Dendritic cell treated with granulocyte-macrophage colony-stimulating factor and Interleukin-4, amounts not matched to agents 40 ng/mL and 50 ng/mL, for 4 days (primary cell): ENCODE results near the gene CDK5RAP2.
A peak's percentile ranks its signal among the peaks of the same experiment; 100 is the strongest.
"Not testable (repeated sequence)": the region's sequence is repeated elsewhere in the genome, so short reads cannot be mapped to it uniquely, and the experiment has no call there.

Experiments
- H3K27ac Mint-ChIP-seq: one replicate; pipeline ENCODE4 v1.8.0; 2022; ENCODE audit warnings: mild to moderate bottlenecking, mixed read lengths
- H3K27me3 Mint-ChIP-seq: one replicate; pipeline ENCODE4 v1.8.0; 2022; ENCODE audit warnings: mild to moderate bottlenecking, mixed read lengths
- H3K36me3 Mint-ChIP-seq: one replicate; pipeline ENCODE4 v1.8.0; 2022; ENCODE audit warnings: low read depth, mixed read lengths
- H3K4me1 Mint-ChIP-seq: one replicate; pipeline ENCODE4 v1.8.0; 2022; ENCODE audit warnings: low read depth, mixed read lengths
- H3K4me3 Mint-ChIP-seq: one replicate; pipeline ENCODE4 v1.8.0; 2022; ENCODE audit warnings: mild to moderate bottlenecking, moderate library complexity, mixed read lengths
- H3K9me3 Mint-ChIP-seq: one replicate; pipeline ENCODE4 v1.8.0; 2022; ENCODE audit warnings: mixed read lengths
- intact Hi-C: fragments of 100-400 bp; cut with micrococcal nuclease; formaldehyde crosslinking; loops from one replicate; pipeline ENCODE4 v1.15.0; 2022

Gene CDK5RAP2

DNA sequence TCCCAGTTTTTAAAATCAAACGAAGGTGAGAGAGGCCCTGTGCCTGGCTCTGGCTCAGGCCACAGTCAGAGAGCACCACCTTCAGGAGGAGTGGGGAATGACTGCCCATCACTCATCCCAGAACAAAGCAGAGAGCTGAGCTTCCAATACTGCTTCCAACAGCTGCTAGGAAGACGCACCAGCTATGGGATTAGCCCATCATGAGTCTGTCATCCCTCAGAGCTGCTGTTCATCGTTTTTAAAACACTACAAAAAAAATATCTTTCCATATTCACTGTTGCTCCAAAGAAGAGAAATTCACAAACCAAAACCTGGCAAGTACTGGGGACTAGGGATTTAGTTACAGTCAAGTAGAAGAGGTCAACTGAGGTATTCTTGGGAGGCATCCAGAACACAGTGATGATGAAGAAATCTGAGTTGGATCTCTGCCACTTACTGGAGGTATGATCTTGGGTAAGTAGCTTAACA, 102.4 kb downstream of the CDK5RAP2 start:
- peaks cover 40% of the 10 kb centered on the region for H3K36me3 Mint-ChIP-seq
- no peaks in the 10 kb centered on the region for H3K9me3 Mint-ChIP-seq
- no peak overlapping the region for H3K27ac Mint-ChIP-seq

DNA sequence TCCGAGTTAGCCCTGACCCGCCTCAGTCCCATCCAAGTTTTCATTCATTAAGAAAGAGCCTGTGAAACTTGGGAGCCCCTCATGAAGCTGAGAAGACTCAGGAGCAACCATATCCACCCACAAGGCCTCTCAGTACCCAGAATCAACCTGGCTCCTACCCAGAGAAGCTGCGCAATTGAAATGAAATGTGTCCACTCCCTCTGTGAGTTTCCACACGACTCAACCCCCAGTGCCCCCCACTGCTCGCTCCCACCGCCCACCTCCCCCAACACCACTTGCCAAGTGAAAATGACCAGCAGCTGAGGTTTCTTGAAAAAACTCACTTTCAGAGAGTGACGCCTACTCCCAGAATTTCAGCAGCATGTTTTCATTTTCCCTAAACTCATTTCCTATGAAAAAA, 104.6 kb downstream of the CDK5RAP2 start:
- intact Hi-C loops, result loop anchor here (5.0 kb wide), 1 partner anchor 43 kb away; no protein-coding TSS in a partner anchor
- Mint-ChIP-seq H3K36me3 (peaks cover 57% of the 10 kb centered on the region), H3K4me1 (peaks cover 25% of the 10 kb centered on the region)

More for the DNA sequence above, 102.4 kb downstream of the CDK5RAP2 start:
- H3K4me3 Mint-ChIP-seq, result no peak overlapping the region
- H3K27me3 Mint-ChIP-seq, result no peaks in the 10 kb centered on the region
- intact Hi-C loops, result loop anchor here (1.0 to 5.0 kb wide), 2 partner anchors 45 to 516 kb away; no protein-coding TSS in a partner anchor
- peaks cover 31% of the 10 kb centered on the region for H3K4me1 Mint-ChIP-seq

DNA sequence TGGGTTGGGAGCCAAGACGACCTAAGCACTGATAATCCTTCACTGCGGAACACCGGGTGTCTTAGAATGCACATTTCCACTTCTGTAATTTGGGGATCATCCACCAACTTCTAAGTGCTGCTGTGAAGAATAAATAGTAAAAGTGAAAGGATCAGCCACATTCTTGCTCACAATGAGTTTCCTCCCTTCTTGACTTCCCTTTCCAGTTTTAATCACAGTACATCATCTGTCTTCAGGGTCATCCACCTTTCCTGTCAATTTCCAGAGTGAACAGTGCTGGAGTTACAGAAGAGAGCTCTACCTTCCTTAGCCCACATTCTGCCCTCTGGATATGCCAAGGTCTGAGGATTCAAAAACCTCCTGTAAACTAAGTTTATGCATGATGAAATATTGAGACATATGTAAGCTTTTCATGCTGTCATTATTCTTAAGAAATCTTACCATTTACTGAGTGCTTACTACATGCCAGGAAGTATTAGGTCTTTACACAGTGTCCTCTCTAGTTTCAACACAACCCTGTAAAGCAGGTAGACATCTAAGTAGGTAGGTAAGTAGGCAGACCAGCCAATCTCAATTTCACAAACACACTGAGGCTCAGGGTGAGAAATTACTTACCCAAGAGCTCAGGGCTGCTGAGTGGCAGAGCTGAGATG, 105.2 kb downstream of the CDK5RAP2 start:
- intact Hi-C loops, result loop anchor here (5.0 kb wide), 1 partner anchor 42 kb away; no protein-coding TSS in a partner anchor
- Mint-ChIP-seq H3K9me3 (no peaks in the 10 kb centered on the region), H3K4me1 (peaks cover 25% of the 10 kb centered on the region), H3K27me3 (no peaks in the 10 kb centered on the region), H3K27ac (no peak overlapping the region), H3K4me3 (no peak overlapping the region), H3K36me3 (peaks cover 63% of the 10 kb centered on the region)

More for the DNA sequence above, 104.6 kb downstream of the CDK5RAP2 start:
- H3K27me3 Mint-ChIP-seq, result no peaks in the 10 kb centered on the region
- no peak overlapping the region for H3K4me3 Mint-ChIP-seq
- H3K9me3 Mint-ChIP-seq, result no peaks in the 10 kb centered on the region
- peak overlapping the region; percentile 49 for H3K27ac Mint-ChIP-seq

DNA sequence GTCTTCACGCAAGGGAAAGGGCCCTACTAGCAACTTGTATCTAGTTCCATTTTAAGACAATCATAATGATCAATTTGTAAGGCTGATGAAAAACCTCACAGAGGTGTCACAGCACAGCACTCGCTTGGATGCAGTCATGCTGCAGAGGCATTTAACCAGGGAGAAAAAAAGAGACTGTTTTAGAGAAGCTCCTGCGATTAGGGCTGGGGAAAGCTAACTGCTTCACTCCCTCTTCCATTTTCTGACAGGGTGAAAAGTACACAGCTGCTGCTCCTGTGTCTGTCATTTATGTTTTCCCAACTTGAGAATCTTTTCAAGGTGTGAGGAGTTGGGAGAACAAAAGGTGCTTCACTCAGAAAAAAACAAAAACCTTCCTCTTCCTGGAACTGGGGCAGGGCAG, 106.4 kb downstream of the CDK5RAP2 start:
- no peaks in the 10 kb centered on the region for H3K9me3 Mint-ChIP-seq
- H3K36me3 Mint-ChIP-seq, result peaks cover 73% of the 10 kb centered on the region
- H3K27me3 Mint-ChIP-seq, result no peaks in the 10 kb centered on the region

DNA sequence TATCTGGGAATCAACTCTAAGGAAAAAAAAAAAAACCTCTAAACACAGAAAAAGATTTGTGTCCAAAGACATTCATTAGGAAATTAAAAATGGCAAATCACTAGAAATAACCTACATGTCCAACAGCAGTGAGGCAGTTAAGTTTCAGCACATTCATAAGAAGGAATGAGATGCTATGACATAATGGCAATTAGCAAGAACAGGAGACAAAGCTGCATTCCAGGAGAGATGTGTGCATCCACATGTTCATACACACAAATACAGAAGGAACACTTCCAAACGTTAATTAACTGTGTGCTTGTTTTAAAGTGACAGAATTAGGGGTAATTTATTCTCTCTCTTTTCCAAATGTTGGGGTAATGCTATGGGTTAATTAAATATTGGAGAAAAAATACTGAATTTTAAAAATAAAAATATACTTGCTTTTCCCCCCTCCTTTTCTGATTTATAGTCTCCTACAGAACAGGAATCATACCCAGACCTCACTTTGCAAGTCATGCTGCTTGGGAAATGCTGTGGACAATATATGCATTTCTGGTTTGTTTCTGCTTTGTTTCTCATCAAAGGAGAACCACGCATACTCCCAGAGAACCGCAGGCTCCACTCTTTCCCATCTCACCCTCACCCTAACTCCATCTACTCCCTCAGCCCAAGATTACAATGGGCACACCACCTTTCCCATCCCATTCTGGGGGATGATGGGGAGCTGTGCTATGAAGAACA, 114.1 kb downstream of the CDK5RAP2 start:
- peaks cover 14% of the 10 kb centered on the region for H3K4me1 Mint-ChIP-seq
- no peak overlapping the region for H3K27ac Mint-ChIP-seq
- H3K27me3 Mint-ChIP-seq, result no peaks in the 10 kb centered on the region
- no peaks in the 10 kb centered on the region for H3K9me3 Mint-ChIP-seq
- peaks cover 42% of the 10 kb centered on the region for H3K36me3 Mint-ChIP-seq
- intact Hi-C loops, result no loop called here
- no peak overlapping the region for H3K4me3 Mint-ChIP-seq

More for the DNA sequence above, 106.4 kb downstream of the CDK5RAP2 start:
- intact Hi-C loops, result no loop called here
- peaks cover 25% of the 10 kb centered on the region for H3K4me1 Mint-ChIP-seq
- H3K4me3 Mint-ChIP-seq, result no peak overlapping the region
- no peak overlapping the region for H3K27ac Mint-ChIP-seq

DNA sequence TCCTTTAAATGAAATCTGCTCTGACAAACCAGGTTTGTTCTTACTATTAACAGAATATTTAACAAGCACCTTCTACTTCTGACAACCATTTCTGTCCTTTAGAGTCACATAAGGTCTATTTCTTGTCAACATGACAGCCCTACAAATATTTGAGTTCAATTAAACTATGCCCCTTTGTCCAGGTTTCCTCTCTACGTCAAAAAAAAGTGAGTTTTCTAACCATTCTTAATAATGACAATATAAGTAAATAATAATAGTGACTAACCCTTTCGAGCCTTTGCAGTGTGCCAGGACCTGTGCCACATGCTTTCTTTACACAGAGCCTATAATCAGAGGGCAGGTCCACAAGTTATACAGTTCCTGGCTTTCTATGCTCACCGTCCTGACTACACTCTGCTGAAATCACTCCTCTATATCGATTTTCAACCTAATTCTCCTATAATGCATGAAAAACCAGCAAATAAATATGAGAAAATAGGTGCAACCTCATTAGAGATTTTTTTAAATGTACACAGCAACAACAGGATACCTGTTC, 115.0 kb downstream of the CDK5RAP2 start:
- Mint-ChIP-seq H3K36me3 (peaks cover 40% of the 10 kb centered on the region), H3K27ac (no peak overlapping the region), H3K4me1 (peaks cover 14% of the 10 kb centered on the region), H3K27me3 (no peaks in the 10 kb centered on the region), H3K9me3 (no peaks in the 10 kb centered on the region), H3K4me3 (no peak overlapping the region)
- intact Hi-C loops, result no loop called here

DNA sequence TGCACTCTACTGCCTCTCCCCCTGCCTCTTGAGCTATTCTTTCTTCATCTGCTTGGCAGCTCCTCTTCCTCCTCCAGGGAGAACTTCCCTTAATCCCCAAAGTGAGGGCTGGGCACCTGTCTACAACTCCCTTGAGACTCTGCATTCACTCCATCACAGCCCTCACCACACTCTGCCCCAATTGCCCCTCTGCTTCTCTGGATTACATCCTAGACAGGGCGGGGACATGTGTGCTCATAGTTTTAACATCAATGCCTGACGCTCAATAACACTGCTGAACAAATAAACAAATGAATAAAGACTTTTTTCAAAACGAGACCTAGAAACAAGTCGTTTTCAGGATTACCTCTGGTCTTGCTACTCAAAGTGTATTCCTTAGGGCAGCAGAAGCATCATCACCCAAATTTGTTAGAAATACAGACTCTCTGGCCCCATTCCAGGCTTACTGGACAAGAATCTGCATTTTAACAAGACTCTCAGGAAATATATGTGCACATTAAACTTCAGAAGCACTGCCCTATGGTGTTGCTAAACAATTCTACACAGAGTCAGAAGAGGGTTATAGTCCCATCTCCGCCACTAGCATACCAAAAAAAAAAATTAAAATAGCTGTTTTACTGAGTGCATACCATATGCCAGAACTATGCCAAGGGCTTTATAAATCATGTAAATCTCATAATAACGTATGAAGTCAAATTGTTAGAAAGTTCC, 115.6 kb downstream of the CDK5RAP2 start:
- peaks cover 38% of the 10 kb centered on the region for H3K36me3 Mint-ChIP-seq
- intact Hi-C loops, result no loop called here

DNA sequence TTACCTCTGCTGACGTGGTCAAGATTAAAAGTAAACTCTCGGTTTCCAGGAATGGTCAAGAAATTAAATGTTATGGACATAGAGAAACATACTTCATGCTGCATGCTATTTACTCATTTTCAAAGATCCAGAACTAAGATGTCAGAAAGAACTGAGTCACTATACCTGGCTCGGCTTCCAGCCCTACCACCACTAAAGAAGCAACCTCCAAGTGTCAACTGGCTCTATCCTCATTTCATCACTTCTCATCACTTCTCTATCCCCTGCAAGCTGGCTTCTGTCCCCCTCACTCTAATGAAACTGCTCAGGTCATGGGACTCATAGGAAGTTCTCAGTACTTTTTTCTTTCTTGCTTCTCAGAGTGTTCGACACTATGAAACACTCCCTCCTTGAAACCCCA, 116.2 kb downstream of the CDK5RAP2 start:
- Mint-ChIP-seq H3K27me3 (no peaks in the 10 kb centered on the region), H3K27ac (peak overlapping the region; percentile 1), H3K4me1 (peaks cover 14% of the 10 kb centered on the region), H3K9me3 (no peaks in the 10 kb centered on the region), H3K4me3 (no peak overlapping the region), H3K36me3 (peaks cover 37% of the 10 kb centered on the region)
- intact Hi-C loops, result no loop called here

More for the DNA sequence above, 115.6 kb downstream of the CDK5RAP2 start:
- Mint-ChIP-seq H3K27ac (peak overlapping the region; percentile 1), H3K27me3 (no peaks in the 10 kb centered on the region), H3K4me3 (no peak overlapping the region), H3K4me1 (peaks cover 14% of the 10 kb centered on the region), H3K9me3 (no peaks in the 10 kb centered on the region)

DNA sequence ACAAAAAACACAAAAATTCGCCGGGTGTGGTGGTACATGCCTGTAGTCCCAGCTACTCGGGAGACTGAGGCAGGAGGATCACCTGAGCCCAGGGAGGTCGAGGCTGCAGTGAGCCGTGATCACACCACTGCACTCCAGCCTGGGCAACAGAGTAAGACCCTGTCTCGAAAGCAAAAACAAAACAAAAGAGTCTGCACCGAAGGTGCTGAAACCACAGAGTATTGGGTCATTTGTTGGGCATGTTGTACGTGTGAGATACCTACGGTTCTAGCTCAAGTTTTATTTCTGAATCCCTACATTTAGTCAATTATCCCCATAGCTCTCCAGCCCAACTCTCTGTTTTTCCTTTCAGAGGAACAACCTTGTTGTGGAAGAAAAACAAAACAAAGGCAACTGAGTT, 118.3 kb downstream of the CDK5RAP2 start:
- intact Hi-C loops, H3K27ac Mint-ChIP-seq, H3K27me3 Mint-ChIP-seq, H3K4me3 Mint-ChIP-seq, H3K9me3 Mint-ChIP-seq: not testable (repeated sequence)
- Mint-ChIP-seq H3K4me1 (peaks cover 14% of the 10 kb centered on the region), H3K36me3 (peaks cover 45% of the 10 kb centered on the region)

DNA sequence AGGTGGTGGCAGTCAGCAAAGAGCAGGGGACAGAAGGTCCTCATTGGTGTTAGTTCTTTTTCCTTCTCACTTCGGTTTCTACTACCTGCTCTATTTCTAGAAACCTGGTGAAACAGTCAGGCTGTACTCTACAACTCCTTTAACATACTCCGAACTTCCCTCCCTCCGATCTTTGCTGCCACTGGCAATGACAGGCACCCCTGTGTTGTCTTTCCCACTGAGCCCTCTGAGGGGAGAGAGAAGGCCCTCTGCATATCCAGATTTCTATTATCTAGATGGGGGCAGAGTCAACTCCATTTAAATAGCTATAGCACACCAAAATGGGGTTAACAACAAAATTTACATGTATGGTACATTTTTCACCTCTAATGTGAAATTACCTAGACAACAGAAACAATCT, 123.7 kb downstream of the CDK5RAP2 start:
- Mint-ChIP-seq H3K27me3 (no peaks in the 10 kb centered on the region), H3K4me1 (no peaks in the 10 kb centered on the region), H3K36me3 (peaks cover 72% of the 10 kb centered on the region), H3K27ac (no peak overlapping the region), H3K9me3 (no peaks in the 10 kb centered on the region), H3K4me3 (no peak overlapping the region)
- intact Hi-C loops, result no loop called here

DNA sequence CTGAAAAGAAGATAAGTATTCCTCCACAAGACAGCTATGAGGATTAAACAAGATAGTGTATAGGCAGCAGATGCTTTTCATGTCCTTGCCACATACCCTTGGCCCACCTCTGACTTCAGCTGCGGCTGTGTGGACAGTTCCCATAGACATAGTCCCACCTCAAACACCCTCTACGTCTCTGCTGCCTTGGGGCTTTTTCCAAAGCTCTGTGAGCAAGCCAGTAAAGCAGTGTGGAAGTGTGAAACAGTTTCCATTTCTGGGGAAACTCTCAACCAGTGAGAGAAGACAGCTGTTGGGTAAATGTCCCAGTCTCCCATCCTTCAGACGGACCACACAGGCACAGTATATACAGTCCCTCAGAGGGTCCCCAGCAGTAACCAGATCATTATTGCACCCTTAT, 125.5 kb downstream of the CDK5RAP2 start:
- Mint-ChIP-seq H3K36me3 (peaks cover 61% of the 10 kb centered on the region), H3K4me1 (no peaks in the 10 kb centered on the region), H3K4me3 (no peak overlapping the region), H3K9me3 (no peaks in the 10 kb centered on the region), H3K27me3 (no peaks in the 10 kb centered on the region), H3K27ac (no peak overlapping the region)
- intact Hi-C loops, result no loop called here

DNA sequence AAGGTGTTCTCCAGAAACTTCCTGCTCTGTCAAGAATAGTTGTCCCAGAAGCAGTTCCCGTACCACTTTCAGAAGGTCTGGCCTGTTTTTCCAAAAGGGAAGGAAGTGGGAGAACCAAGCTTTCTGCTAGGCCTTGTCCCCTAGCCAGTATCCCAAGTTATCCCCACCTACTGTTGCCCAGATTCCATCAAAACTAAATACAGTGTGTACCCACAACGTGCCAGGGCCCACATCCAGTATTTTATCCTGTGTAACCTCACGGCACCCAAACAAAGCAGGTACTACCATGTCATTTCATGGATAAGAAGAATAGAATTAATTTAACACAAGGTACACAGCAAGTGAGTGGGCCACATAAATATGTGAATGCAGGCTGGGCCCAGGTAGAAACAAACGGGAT, 126.2 kb downstream of the CDK5RAP2 start:
- Mint-ChIP-seq H3K27ac (no peak overlapping the region), H3K4me1 (peaks cover 4% of the 10 kb centered on the region), H3K9me3 (no peaks in the 10 kb centered on the region), H3K27me3 (no peaks in the 10 kb centered on the region), H3K36me3 (peaks cover 59% of the 10 kb centered on the region), H3K4me3 (no peak overlapping the region)
- intact Hi-C loops, result no loop called here

DNA sequence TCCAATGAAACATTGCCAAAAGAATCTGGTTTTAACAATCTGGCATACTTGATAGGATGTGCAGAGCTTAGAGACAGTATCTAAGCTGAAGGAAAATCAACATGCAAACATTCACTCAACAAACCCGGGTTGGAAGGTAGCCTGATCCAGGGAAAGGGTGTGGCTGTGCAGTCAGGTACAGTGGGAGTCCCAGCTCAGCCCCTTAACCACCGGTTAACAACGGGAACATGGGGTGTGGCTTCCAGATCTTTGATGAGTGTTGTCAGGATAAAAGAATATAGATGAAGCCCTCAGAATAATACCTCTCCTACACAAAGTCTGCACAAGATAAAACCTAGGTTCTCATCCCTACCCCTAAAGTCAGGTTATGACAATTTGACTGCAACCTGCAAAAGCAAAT, 127.3 kb downstream of the CDK5RAP2 start:
- Mint-ChIP-seq H3K27ac (no peak overlapping the region), H3K36me3 (peaks cover 55% of the 10 kb centered on the region), H3K9me3 (no peaks in the 10 kb centered on the region), H3K4me1 (peaks cover 11% of the 10 kb centered on the region), H3K4me3 (no peak overlapping the region), H3K27me3 (no peaks in the 10 kb centered on the region)
- intact Hi-C loops, result no loop called here

DNA sequence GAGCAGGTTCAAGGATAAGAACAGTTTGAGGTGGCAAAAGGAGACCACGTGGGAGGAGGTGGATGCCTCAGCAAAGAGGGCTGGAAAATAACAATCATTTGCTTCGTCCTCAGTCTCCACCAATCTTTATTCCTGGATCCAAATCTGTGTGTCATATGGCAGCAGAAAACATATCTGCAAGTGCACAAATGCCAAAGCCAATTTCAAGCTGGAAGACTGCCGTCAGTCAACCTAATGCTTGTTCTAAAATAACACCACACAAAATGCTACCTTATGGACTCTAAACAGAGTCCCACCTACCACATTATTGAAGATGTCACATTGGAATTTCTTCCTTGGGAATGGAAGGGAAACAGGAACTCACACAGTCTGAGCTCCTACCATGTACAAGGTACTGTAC, 129.1 kb downstream of the CDK5RAP2 start:
- peaks cover 11% of the 10 kb centered on the region for H3K4me1 Mint-ChIP-seq
- intact Hi-C loops, result no loop called here
- H3K4me3 Mint-ChIP-seq, result no peak overlapping the region
- H3K27ac Mint-ChIP-seq, result no peak overlapping the region
- peaks cover 40% of the 10 kb centered on the region for H3K36me3 Mint-ChIP-seq
- no peaks in the 10 kb centered on the region for H3K27me3 Mint-ChIP-seq
- no peaks in the 10 kb centered on the region for H3K9me3 Mint-ChIP-seq
